HEK293T (cell line): ENCODE measurements around the gene CLCA4.

ENCODE experiments used
- CTCF ChIA-PET: fragments of 350-600 bp; formaldehyde crosslinking; extraction: SDS; loops from one replicate; lab custom pipeline; 2021; ENCODE audit warnings: antibody characterized with exemption, inconsistent platforms; lab: Yijun Ruan, JAX
- POLR2A ChIA-PET: fragments of 350-600 bp; formaldehyde crosslinking; extraction: SDS; loops from one replicate; lab custom pipeline; 2020; ENCODE audit warnings: antibody characterized with exemption, inconsistent platforms; lab: Yijun Ruan, JAX
- DNase-seq: peaks from one replicate; pipeline ENCODE4 v3.0.0; 2012; ENCODE audit warnings: mixed read lengths; ENCODE audit errors: extremely low spot score
- ARNT ChIP-seq: fragments of 450-650 bp; IDR thresholded peaks from 2 replicates; pipeline ENCODE4 v1.6.1; 2017; ENCODE audit warnings: mild to moderate bottlenecking
- BHLHE40 ChIP-seq: fragments of 450-650 bp; IDR thresholded peaks from 2 replicates; pipeline ENCODE4 v1.6.1; 2016; ENCODE audit warnings: mild to moderate bottlenecking, moderate library complexity, borderline replicate concordance
- CTBP1 ChIP-seq: fragments of 450-650 bp; IDR thresholded peaks from 2 replicates; pipeline ENCODE4 v1.6.1; 2016; ENCODE audit warnings: borderline replicate concordance
- ELF4 ChIP-seq: fragments of 450-650 bp; IDR thresholded peaks from 2 replicates; pipeline ENCODE4 v1.6.1; 2017; ENCODE audit warnings: antibody characterized with exemption
- FOXA1 ChIP-seq: fragments of 450-650 bp; IDR thresholded peaks from 2 replicates; pipeline ENCODE4 v1.6.1; 2016; ENCODE audit warnings: mild to moderate bottlenecking
- FOXK2 ChIP-seq: fragments of 450-650 bp; IDR thresholded peaks from 2 replicates; pipeline ENCODE4 v1.6.1; 2016; ENCODE audit warnings: mild to moderate bottlenecking
- FOXM1 ChIP-seq: fragments of 450-650 bp; IDR thresholded peaks from 2 replicates; pipeline ENCODE4 v1.6.1; 2017; ENCODE audit warnings: mild to moderate bottlenecking, borderline replicate concordance
- HDGF ChIP-seq: fragments of 450-650 bp; IDR thresholded peaks from 2 replicates; pipeline ENCODE4 v1.6.1; 2017; ENCODE audit warnings: antibody characterized with exemption, borderline replicate concordance
- L3MBTL2 ChIP-seq: fragments of 450-650 bp; conservative IDR thresholded peaks from 2 replicates; pipeline ENCODE4 v1.6.1; 2016; ENCODE audit warnings: mild to moderate bottlenecking
- LEF1 ChIP-seq: fragments of 450-650 bp; IDR thresholded peaks from 2 replicates; pipeline ENCODE4 v1.6.1; 2017; ENCODE audit warnings: mild to moderate bottlenecking, borderline replicate concordance
- NFRKB ChIP-seq: fragments of 450-650 bp; IDR thresholded peaks from 2 replicates; pipeline ENCODE4 v1.6.1; 2016; ENCODE audit warnings: mild to moderate bottlenecking, moderate library complexity
- SP1 ChIP-seq: fragments of 450-650 bp; IDR thresholded peaks from 2 replicates; pipeline ENCODE4 v1.6.1; 2017
- SUZ12 ChIP-seq: fragments of 450-650 bp; IDR thresholded peaks from 2 replicates; pipeline ENCODE4 v1.6.1; 2016; ENCODE audit warnings: mild to moderate bottlenecking
- TARDBP ChIP-seq: fragments of 450-650 bp; IDR thresholded peaks from 2 replicates; pipeline ENCODE4 v1.6.1; 2016
- ZNF384 ChIP-seq: fragments of 450-650 bp; IDR thresholded peaks from 2 replicates; pipeline ENCODE4 v1.6.1; 2016
- TF ChIP-seq, protein P1 (sequence below): fragments of 450-650 bp; IDR thresholded peaks from 2 replicates; pipeline ENCODE4 v1.6.1; 2016

CLCA4 gene

DNA sequence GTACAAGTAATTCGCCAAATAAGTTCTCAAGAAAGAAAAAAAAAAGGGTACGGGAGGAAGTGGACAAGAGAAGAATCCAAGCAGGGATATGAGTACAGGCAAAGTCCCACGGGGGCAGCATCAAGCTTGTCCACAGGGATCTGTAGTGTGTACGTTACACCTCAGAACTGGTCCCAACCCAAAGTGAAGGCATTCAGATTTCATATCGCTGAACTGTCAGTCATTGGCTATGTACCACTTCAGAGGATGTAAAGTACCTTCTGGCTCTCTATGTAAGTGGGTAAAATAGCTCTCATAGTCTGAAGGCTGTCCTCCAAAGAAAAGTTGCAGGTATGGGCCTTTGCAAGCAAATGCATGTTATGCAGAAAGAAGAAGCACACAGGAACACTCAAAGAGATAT lies 8.1 kb upstream of the CLCA4 start:
- DNase-seq = no peak
- ChIA-PET POLR2A (no interaction called here), CTCF (no interaction called here)
- TF ChIP-seq TARDBP (no peak), ELF4 (no peak), SUZ12 (no peak), CTBP1 (no peak), ZNF384 (no peak), FOXM1 (no peak), LEF1 (no peak), SP1 (no peak), HDGF (no peak), NFRKB (no peak), FOXK2 (no peak), FOXA1 (no peak), L3MBTL2 (no peak)
- TF ChIP-seq, protein P1, sequence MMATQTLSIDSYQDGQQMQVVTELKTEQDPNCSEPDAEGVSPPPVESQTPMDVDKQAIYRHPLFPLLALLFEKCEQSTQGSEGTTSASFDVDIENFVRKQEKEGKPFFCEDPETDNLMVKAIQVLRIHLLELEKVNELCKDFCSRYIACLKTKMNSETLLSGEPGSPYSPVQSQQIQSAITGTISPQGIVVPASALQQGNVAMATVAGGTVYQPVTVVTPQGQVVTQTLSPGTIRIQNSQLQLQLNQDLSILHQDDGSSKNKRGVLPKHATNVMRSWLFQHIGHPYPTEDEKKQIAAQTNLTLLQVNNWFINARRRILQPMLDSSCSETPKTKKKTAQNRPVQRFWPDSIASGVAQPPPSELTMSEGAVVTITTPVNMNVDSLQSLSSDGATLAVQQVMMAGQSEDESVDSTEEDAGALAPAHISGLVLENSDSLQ = no peak

DNA sequence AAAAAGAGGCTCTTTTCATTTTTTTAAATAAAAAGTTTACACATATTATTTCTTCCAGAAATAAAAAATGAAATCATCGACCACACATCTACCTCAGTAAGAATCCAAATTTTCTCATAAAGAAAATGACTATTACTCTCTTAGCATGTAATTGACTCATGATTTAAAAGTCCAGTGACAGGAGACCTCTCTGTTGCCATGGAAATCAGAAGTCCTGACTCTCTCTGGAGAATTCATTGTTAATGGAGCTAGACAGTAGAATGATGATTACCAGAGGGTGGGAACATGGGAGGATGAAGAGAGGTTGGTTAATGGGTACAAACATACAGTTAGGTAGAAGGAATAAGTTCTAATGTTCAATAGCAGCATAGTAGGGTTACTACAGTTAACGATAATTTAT lies 5.0 kb upstream of the CLCA4 start:
- ChIA-PET CTCF (no interaction called here), POLR2A (no interaction called here)
- TF ChIP-seq SP1 = no peak
- TF ChIP-seq, protein P1 = no peak
- no peak for TF ChIP-seq ARNT
- no peak for TF ChIP-seq ZNF384
- TF ChIP-seq FOXM1 = no peak
- TF ChIP-seq NFRKB = no peak
- TF ChIP-seq TARDBP = no peak
- no peak for TF ChIP-seq L3MBTL2
- no peak for TF ChIP-seq HDGF
- no peak for TF ChIP-seq FOXA1
- DNase-seq = no peak

DNA sequence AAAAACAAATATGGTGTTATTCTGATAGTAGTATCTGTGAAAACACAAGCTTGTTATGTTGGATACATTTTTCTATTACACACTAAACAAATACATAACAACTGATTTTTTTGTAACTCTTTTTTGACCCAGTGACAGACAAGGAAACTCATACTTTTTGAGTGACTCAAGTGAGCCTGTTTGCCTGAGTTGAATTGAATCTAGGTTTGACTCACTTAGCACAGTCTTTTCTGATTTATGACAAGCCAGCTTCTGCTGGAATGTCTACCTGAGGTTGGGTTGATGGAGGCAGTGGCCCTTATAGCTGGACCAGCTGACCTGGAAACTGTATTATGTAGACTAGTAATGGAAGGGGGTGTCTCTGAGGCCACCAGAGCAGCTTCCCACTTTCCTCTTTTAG lies 4.2 kb upstream of the CLCA4 start:
- CTCF ChIA-PET = no interaction called here
- no peak for DNase-seq
- POLR2A ChIA-PET = no interaction called here
- TF ChIP-seq LEF1 (no peak), FOXK2 (no peak), ELF4 (no peak), BHLHE40 (no peak), TARDBP (no peak), FOXA1 (no peak), SP1 (no peak), ZNF384 (no peak), HDGF (no peak), FOXM1 (no peak), ARNT (no peak), CTBP1 (no peak), NFRKB (no peak)

DNA sequence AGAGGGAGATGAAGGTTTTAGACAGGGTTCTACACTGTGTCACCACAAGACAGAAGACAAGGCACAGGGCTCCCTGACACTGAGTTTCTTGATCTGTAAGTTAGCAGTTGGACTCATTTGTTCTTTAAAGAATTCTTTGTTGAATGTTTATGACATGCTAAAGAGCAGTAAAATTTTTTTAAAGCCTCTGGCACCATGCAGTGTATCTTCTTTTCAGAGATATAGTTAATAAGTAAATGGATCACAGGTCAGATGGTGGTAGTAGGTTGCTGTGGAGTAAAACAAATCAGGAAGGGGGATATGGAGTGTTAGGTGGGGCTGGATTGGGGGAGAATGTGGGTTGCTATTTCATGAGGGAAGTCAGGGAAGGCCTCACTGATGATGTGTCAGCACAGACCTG lies 2.0 kb downstream of the CLCA4 start:
- ChIA-PET POLR2A (no interaction called here), CTCF (no interaction called here)
- no peak for DNase-seq
- TF ChIP-seq, protein P1 = no peak
- TF ChIP-seq CTBP1 = no peak
- no peak for TF ChIP-seq HDGF
- TF ChIP-seq LEF1 = no peak
- TF ChIP-seq SP1 = no peak
- no peak for TF ChIP-seq FOXK2
- TF ChIP-seq TARDBP = no peak
- no peak for TF ChIP-seq ZNF384
- TF ChIP-seq FOXA1 = no peak
- no peak for TF ChIP-seq SUZ12

DNA sequence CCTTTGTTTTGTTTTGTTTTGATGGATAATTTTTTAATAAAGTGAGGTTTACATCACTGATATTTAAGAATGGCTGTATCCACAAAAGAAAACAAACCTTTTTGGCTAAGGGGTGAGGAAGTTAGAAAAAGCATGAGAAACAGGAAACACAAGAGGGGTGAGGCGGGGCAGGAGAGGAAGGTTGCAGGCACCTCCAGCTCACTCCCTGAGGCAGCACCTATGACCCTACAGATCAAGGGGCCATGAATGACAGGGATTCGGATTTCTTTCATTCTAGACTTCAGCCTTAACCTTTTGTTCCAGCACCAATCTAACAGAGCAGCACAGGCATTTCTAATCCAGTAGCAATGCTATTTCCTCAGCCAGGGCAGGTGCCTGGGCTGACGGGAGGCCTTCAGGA lies 4.4 kb downstream of the CLCA4 start:
- no peak for DNase-seq
- ChIA-PET POLR2A (no interaction called here), CTCF (no interaction called here)
- TF ChIP-seq LEF1 (no peak), CTBP1 (no peak), TARDBP (no peak), HDGF (no peak), ZNF384 (no peak), FOXK2 (no peak), SUZ12 (no peak), ELF4 (no peak), FOXA1 (no peak), ARNT (no peak), SP1 (no peak)

DNA sequence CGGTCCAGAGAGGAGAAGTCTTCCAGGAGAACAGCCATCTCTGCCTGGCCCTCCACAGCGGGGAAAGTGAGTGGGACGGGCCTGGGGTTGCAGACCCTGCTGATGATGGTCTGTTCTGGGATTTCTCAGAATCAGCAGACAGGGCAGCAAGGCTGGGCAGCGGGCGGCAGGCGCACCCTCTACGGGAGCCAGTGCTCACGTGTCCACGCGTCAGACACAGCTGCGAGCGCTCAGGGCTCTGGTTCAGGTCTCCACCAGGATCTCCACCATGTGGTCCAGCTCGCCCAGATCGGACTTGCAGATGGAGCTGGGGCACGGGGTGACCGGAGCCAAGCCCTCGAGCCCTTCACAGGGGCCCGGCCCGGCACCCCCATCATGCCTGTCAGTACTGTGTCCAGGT lies 5.5 kb downstream of the CLCA4 start:
- no peak for TF ChIP-seq FOXK2
- TF ChIP-seq ELF4 = no peak
- TF ChIP-seq, protein P1 = no peak
- TF ChIP-seq SUZ12 = no peak
- no peak for TF ChIP-seq CTBP1
- TF ChIP-seq L3MBTL2 = no peak
- no peak for TF ChIP-seq TARDBP
- no peak for TF ChIP-seq HDGF
- no peak for TF ChIP-seq ARNT
- TF ChIP-seq BHLHE40 = no peak
- no peak for TF ChIP-seq ZNF384
- no peak for TF ChIP-seq FOXM1
- TF ChIP-seq SP1 = no peak
- TF ChIP-seq NFRKB = no peak
- TF ChIP-seq FOXA1 = no peak
- TF ChIP-seq LEF1 = no peak
- POLR2A ChIA-PET = no interaction called here
- CTCF ChIA-PET = no interaction called here
- no peak for DNase-seq
